Caco-2 (cell line): ENCODE results near the gene LAD1. TPM values are rescaled to one million over a fixed set of nuclear protein-coding genes. Genes with fewer than 3 reads are reported as not detected.

Experiments used
- BruUV-seq: library from RNA; stranded (reverse); fragments of 400-500 nt; replicated peaks from 2 replicates; lab custom pipeline; 2021; lab: Mats Ljungman, UMichigan
- CTCF ChIA-PET: fragments of 300-600 bp; sonication (Branson Sonifier 250); formaldehyde crosslinking; loops from one replicate; lab custom pipeline; 2022; ENCODE audit warnings: antibody characterized with exemption; lab: Charles Lee
- POLR2A ChIA-PET: fragments of 300-600 bp; sonication (Branson Sonifier 250); formaldehyde crosslinking; loops from one replicate; lab custom pipeline; 2022; ENCODE audit warnings: antibody characterized with exemption; lab: Charles Lee
- DNase-seq, 2 experiments: peaks; one replicate each; pipeline versions ENCODE4 v3.0.0 to v3.0.0-alpha.2; 2020 to 2022
- H3K27me3 ChIP-seq: replicated peaks from 2 replicates; pipeline ENCODE4 v1.6.0; 2011; ENCODE audit warnings: low read length; ENCODE audit not compliant: control insufficient read depth, insufficient read depth
- H3K36me3 ChIP-seq: 2 replicates; pipeline ENCODE4 v1.5.1; 2011; ENCODE audit warnings: low read length; ENCODE audit not compliant: control insufficient read depth, insufficient read depth
- H3K4me1 ChIP-seq: fragments of 250-450 bp; sonication (Bioruptor Pico); 2 replicates; pipeline ENCODE4 v1.5.1; 2020; ENCODE audit warnings: mild to moderate bottlenecking
- H3K4me3 ChIP-seq: 2 replicates; pipeline ENCODE4 v1.5.1; 2011; ENCODE audit warnings: low read depth, mild to moderate bottlenecking, control low read depth, low read length
- H3K9me3 ChIP-seq: fragments of 250-450 bp; sonication (Bioruptor Pico); 2 replicates; pipeline ENCODE4 v1.5.1; 2020; ENCODE audit warnings: mild to moderate bottlenecking, moderate library complexity
- H3K27ac Mint-ChIP-seq: one replicate; pipeline ENCODE4 v1.8.0; 2022; ENCODE audit warnings: mixed read lengths; ENCODE audit not compliant: unreplicated experiment
- H3K27me3 Mint-ChIP-seq: one replicate; pipeline ENCODE4 v1.8.0; 2022; ENCODE audit warnings: mixed read lengths; ENCODE audit not compliant: insufficient read depth, unreplicated experiment
- H3K36me3 Mint-ChIP-seq: one replicate; pipeline ENCODE4 v1.8.0; 2022; ENCODE audit warnings: mild to moderate bottlenecking, mixed read lengths; ENCODE audit not compliant: insufficient read depth, unreplicated experiment
- H3K4me1 Mint-ChIP-seq: one replicate; pipeline ENCODE4 v1.8.0; 2022; ENCODE audit warnings: low read depth, mixed read lengths; ENCODE audit not compliant: unreplicated experiment
- H3K4me3 Mint-ChIP-seq: one replicate; pipeline ENCODE4 v1.8.0; 2022; ENCODE audit warnings: mild to moderate bottlenecking, moderate library complexity, mixed read lengths; ENCODE audit not compliant: unreplicated experiment
- H3K9me3 Mint-ChIP-seq: one replicate; pipeline ENCODE4 v1.8.0; 2022; ENCODE audit warnings: mixed read lengths; ENCODE audit not compliant: unreplicated experiment
- intact Hi-C: fragments of 100-400 bp; cut with micrococcal nuclease; formaldehyde crosslinking; loops from one replicate; pipeline ENCODE4 v1.10.0; 2022; ENCODE audit not compliant: unreplicated experiment
- total RNA-seq: library from RNA; stranded (reverse); gene quantifications from 2 replicates; pipeline ENCODE4 v1.2.3, GENCODE V29; 2022
- TF ChIP-seq, protein P1 (sequence below), 2 experiments: fragments of 200-600 bp in 1 of 2; IDR thresholded peaks; 1 replicate in 1 of 2; 2 replicates in 1 of 2; pipeline versions ENCODE4 v1.5.1 to v1.8.0; 2011 to 2022; ENCODE audit warnings: antibody characterized with exemption in 1 of 2, control low read depth in 1 of 2, inconsistent platforms in 1 of 2, low read depth in 1 of 2, low read length in 1 of 2, mild to moderate bottlenecking in 1 of 2, moderate library complexity in 1 of 2; ENCODE audit not compliant: insufficient read depth in 1 of 2, severe bottlenecking in 1 of 2, unreplicated experiment in 1 of 2

LAD1 gene
- total RNA-seq, 1 experiment from 2014 or later: 80.5 TPM

GRCh38 chr1:201350884-201351283, 48.2 kb downstream of the LAD1 start:
- TF ChIP-seq, protein P1, sequence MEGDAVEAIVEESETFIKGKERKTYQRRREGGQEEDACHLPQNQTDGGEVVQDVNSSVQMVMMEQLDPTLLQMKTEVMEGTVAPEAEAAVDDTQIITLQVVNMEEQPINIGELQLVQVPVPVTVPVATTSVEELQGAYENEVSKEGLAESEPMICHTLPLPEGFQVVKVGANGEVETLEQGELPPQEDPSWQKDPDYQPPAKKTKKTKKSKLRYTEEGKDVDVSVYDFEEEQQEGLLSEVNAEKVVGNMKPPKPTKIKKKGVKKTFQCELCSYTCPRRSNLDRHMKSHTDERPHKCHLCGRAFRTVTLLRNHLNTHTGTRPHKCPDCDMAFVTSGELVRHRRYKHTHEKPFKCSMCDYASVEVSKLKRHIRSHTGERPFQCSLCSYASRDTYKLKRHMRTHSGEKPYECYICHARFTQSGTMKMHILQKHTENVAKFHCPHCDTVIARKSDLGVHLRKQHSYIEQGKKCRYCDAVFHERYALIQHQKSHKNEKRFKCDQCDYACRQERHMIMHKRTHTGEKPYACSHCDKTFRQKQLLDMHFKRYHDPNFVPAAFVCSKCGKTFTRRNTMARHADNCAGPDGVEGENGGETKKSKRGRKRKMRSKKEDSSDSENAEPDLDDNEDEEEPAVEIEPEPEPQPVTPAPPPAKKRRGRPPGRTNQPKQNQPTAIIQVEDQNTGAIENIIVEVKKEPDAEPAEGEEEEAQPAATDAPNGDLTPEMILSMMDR (IDR thresholded peaks at IDR 0.05; ENCODE audit: insufficient read depth in 1 of 2, low read depth in 1 of 2, low read length in 1 of 2, severe bottlenecking in 1 of 2, unreplicated experiment in 1 of 2): no peak
- intact Hi-C loops: no loop called here
- no peak overlapping the region for H3K4me3 ChIP-seq
- Mint-ChIP-seq H3K9me3 (no peaks in the 10 kb centered on the region), H3K4me1 (no peaks in the 10 kb centered on the region), H3K36me3 (no peaks in the 10 kb centered on the region), H3K27me3 (peaks cover 17% of the 10 kb centered on the region), H3K27ac (no peak overlapping the region), H3K4me3 (no peak overlapping the region)
- H3K27me3 ChIP-seq: no peaks in the 10 kb centered on the region
- BruUV-seq: no TSS peak
- H3K9me3 ChIP-seq: no peaks in the 10 kb centered on the region
- DNase-seq: no peak
- H3K4me1 ChIP-seq: no peaks in the 10 kb centered on the region
- ChIA-PET CTCF (no interaction called here), POLR2A (no interaction called here)
- H3K36me3 ChIP-seq: no peaks in the 10 kb centered on the region

DNA sequence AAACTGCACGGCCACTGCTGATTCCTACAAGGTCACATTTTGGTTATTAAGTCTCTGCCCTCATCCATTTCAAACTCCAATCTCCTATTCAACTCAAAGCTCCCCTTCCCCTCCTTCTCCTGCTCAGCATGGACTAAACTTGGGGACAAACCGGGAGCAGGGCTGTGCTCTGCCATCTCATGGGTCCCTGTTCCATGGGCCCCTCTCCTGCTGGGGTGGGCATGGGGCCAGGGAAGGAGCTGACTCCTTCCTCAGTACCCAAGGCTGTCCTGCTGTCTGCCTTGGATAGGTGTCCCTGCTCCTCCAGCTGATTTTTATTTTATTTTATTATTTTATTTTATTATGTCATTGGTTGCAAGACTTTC, 48.8 kb downstream of the LAD1 start:
- H3K9me3 Mint-ChIP-seq: no peaks in the 10 kb centered on the region
- DNase-seq: no peak
- ChIA-PET CTCF (interaction anchor here (0.7 to 0.9 kb wide), 3 partner anchors 10 to 144 kb away, joined by 3 to 5 read pairs (median 3); no protein-coding TSS in a partner anchor), POLR2A (no interaction called here)
- no peak overlapping the region for H3K27ac Mint-ChIP-seq
- Histone ChIP-seq H3K4me3 (no peak overlapping the region), H3K36me3 (no peaks in the 10 kb centered on the region), H3K27me3 (no peaks in the 10 kb centered on the region), H3K4me1 (no peaks in the 10 kb centered on the region), H3K9me3 (no peaks in the 10 kb centered on the region)
- intact Hi-C loops: no loop called here
- H3K36me3 Mint-ChIP-seq: no peaks in the 10 kb centered on the region
- TF ChIP-seq, protein P1 (IDR thresholded peaks at IDR 0.05; ENCODE audit: insufficient read depth in 1 of 2, low read depth in 1 of 2, low read length in 1 of 2, severe bottlenecking in 1 of 2, unreplicated experiment in 1 of 2): no peak
- no TSS peak for BruUV-seq
- H3K27me3 Mint-ChIP-seq: peaks cover 13% of the 10 kb centered on the region
- H3K4me1 Mint-ChIP-seq: no peaks in the 10 kb centered on the region
- H3K4me3 Mint-ChIP-seq: no peak overlapping the region

DNA sequence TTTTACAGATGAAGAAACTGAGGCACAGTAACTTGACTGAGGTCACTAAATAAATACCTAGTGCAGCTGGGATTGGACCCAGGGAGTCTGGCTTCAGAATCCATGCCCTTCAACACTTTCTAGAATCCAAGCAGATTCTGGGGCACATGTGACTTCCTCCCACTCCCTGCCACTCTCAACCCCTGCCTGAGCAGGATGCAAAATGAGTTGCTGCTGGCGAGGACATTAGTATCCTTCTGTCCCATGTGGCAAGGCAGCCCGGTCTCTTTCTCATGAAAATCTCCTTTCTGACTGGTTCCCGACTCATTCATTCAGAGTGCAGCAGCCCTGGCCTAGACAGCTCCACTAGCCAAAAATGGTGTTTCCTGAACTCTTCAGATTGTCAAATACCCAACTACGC, 50.0 kb downstream of the LAD1 start:
- no peak overlapping the region for H3K4me3 ChIP-seq
- no peak overlapping the region for H3K4me3 Mint-ChIP-seq
- H3K4me1 Mint-ChIP-seq: no peaks in the 10 kb centered on the region
- TF ChIP-seq, protein P1 (IDR thresholded peaks at IDR 0.05; ENCODE audit: insufficient read depth in 1 of 2, low read depth in 1 of 2, low read length in 1 of 2, severe bottlenecking in 1 of 2, unreplicated experiment in 1 of 2): no peak
- H3K27me3 ChIP-seq: no peaks in the 10 kb centered on the region; the same call in 1 of the 2 replicates
- intact Hi-C loops: loop anchor here (5.0 kb wide), 1 partner anchor 58 kb away; no protein-coding TSS in a partner anchor
- no peak overlapping the region for H3K27ac Mint-ChIP-seq
- no peak for DNase-seq
- no peaks in the 10 kb centered on the region for H3K36me3 Mint-ChIP-seq
- peaks cover 16% of the 10 kb centered on the region for H3K27me3 Mint-ChIP-seq
- no peaks in the 10 kb centered on the region for H3K9me3 Mint-ChIP-seq
- H3K9me3 ChIP-seq: no peaks in the 10 kb centered on the region
- H3K4me1 ChIP-seq: no peaks in the 10 kb centered on the region
- ChIA-PET POLR2A (no interaction called here), CTCF (interaction anchor here (0.6 to 1.5 kb wide), 4 partner anchors 13 to 95 kb away, joined by 3 to 13 read pairs (median 3); no protein-coding TSS in a partner anchor)
- no TSS peak for BruUV-seq
- no peaks in the 10 kb centered on the region for H3K36me3 ChIP-seq
